ENCODE results near the gene SLC17A3.

DNA sequence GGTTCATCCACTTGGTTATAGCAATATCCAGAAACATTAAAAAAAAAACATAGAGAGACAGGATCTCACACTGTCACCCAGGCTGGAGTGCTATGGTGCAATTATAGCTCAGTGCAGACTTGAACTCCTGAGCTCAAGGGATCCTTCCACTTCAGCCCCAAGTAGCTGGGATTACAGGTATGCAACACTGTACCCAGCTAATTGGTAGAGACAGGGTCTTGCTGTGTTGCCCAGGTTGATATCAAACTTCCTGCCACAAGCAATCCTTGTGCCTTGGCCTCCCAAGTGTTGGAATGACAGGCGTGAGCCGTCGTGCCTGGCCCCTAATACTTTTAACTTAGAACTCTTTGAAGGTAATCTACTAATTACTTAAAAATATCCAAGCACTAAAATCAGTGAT, 41.4 kb downstream of the SLC17A3 start:
- TF ChIP-seq, protein P1, sequence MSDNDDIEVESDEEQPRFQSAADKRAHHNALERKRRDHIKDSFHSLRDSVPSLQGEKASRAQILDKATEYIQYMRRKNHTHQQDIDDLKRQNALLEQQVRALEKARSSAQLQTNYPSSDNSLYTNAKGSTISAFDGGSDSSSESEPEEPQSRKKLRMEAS (CRISPR knock-in tag; IDR thresholded peaks at IDR 0.05) = no peak
- TF ChIP-seq, protein P2, sequence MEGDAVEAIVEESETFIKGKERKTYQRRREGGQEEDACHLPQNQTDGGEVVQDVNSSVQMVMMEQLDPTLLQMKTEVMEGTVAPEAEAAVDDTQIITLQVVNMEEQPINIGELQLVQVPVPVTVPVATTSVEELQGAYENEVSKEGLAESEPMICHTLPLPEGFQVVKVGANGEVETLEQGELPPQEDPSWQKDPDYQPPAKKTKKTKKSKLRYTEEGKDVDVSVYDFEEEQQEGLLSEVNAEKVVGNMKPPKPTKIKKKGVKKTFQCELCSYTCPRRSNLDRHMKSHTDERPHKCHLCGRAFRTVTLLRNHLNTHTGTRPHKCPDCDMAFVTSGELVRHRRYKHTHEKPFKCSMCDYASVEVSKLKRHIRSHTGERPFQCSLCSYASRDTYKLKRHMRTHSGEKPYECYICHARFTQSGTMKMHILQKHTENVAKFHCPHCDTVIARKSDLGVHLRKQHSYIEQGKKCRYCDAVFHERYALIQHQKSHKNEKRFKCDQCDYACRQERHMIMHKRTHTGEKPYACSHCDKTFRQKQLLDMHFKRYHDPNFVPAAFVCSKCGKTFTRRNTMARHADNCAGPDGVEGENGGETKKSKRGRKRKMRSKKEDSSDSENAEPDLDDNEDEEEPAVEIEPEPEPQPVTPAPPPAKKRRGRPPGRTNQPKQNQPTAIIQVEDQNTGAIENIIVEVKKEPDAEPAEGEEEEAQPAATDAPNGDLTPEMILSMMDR (IDR thresholded peaks at IDR 0.05) = no peak
- TF ChIP-seq, protein P3, sequence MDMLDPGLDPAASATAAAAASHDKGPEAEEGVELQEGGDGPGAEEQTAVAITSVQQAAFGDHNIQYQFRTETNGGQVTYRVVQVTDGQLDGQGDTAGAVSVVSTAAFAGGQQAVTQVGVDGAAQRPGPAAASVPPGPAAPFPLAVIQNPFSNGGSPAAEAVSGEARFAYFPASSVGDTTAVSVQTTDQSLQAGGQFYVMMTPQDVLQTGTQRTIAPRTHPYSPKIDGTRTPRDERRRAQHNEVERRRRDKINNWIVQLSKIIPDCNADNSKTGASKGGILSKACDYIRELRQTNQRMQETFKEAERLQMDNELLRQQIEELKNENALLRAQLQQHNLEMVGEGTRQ (CRISPR knock-in tag; IDR thresholded peaks at IDR 0.05) = no peak
- TF ChIP-seq IRF2 (CRISPR knock-in tag; IDR thresholded peaks at IDR 0.05; ENCODE audit: borderline replicate concordance, low read depth) (no peak), TCF7 (CRISPR knock-in tag; IDR thresholded peaks at IDR 0.05; ENCODE audit: low read depth) (no peak), NFYB (CRISPR knock-in tag; conservative IDR thresholded peaks at IDR 0.05; ENCODE audit: low read depth) (no peak), GABPB1 (CRISPR knock-in tag; IDR thresholded peaks at IDR 0.05) (no peak), KAT7 (CRISPR knock-in tag; IDR thresholded peaks at IDR 0.05; ENCODE audit: borderline replicate concordance) (no peak), FOXJ3 (CRISPR knock-in tag; IDR thresholded peaks at IDR 0.05; ENCODE audit: borderline replicate concordance) (no peak)
- TF ChIP-seq, protein P4, sequence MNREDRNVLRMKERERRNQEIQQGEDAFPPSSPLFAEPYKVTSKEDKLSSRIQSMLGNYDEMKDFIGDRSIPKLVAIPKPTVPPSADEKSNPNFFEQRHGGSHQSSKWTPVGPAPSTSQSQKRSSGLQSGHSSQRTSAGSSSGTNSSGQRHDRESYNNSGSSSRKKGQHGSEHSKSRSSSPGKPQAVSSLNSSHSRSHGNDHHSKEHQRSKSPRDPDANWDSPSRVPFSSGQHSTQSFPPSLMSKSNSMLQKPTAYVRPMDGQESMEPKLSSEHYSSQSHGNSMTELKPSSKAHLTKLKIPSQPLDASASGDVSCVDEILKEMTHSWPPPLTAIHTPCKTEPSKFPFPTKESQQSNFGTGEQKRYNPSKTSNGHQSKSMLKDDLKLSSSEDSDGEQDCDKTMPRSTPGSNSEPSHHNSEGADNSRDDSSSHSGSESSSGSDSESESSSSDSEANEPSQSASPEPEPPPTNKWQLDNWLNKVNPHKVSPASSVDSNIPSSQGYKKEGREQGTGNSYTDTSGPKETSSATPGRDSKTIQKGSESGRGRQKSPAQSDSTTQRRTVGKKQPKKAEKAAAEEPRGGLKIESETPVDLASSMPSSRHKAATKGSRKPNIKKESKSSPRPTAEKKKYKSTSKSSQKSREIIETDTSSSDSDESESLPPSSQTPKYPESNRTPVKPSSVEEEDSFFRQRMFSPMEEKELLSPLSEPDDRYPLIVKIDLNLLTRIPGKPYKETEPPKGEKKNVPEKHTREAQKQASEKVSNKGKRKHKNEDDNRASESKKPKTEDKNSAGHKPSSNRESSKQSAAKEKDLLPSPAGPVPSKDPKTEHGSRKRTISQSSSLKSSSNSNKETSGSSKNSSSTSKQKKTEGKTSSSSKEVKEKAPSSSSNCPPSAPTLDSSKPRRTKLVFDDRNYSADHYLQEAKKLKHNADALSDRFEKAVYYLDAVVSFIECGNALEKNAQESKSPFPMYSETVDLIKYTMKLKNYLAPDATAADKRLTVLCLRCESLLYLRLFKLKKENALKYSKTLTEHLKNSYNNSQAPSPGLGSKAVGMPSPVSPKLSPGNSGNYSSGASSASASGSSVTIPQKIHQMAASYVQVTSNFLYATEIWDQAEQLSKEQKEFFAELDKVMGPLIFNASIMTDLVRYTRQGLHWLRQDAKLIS (CRISPR knock-in tag; IDR thresholded peaks at IDR 0.05; ENCODE audit: borderline replicate concordance) = no peak
- TF ChIP-seq, protein P5, sequence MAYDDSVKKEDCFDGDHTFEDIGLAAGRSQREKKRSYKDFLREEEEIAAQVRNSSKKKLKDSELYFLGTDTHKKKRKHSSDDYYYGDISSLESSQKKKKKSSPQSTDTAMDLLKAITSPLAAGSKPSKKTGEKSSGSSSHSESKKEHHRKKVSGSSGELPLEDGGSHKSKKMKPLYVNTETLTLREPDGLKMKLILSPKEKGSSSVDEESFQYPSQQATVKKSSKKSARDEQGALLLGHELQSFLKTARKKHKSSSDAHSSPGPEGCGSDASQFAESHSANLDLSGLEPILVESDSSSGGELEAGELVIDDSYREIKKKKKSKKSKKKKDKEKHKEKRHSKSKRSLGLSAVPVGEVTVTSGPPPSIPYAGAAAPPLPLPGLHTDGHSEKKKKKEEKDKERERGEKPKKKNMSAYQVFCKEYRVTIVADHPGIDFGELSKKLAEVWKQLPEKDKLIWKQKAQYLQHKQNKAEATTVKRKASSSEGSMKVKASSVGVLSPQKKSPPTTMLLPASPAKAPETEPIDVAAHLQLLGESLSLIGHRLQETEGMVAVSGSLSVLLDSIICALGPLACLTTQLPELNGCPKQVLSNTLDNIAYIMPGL (CRISPR knock-in tag; IDR thresholded peaks at IDR 0.05) = no peak
- TF ChIP-seq, protein P6, sequence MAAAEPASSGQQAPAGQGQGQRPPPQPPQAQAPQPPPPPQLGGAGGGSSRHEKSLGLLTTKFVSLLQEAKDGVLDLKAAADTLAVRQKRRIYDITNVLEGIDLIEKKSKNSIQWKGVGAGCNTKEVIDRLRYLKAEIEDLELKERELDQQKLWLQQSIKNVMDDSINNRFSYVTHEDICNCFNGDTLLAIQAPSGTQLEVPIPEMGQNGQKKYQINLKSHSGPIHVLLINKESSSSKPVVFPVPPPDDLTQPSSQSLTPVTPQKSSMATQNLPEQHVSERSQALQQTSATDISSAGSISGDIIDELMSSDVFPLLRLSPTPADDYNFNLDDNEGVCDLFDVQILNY (CRISPR knock-in tag; IDR thresholded peaks at IDR 0.05) = no peak
- TF ChIP-seq, protein P7, sequence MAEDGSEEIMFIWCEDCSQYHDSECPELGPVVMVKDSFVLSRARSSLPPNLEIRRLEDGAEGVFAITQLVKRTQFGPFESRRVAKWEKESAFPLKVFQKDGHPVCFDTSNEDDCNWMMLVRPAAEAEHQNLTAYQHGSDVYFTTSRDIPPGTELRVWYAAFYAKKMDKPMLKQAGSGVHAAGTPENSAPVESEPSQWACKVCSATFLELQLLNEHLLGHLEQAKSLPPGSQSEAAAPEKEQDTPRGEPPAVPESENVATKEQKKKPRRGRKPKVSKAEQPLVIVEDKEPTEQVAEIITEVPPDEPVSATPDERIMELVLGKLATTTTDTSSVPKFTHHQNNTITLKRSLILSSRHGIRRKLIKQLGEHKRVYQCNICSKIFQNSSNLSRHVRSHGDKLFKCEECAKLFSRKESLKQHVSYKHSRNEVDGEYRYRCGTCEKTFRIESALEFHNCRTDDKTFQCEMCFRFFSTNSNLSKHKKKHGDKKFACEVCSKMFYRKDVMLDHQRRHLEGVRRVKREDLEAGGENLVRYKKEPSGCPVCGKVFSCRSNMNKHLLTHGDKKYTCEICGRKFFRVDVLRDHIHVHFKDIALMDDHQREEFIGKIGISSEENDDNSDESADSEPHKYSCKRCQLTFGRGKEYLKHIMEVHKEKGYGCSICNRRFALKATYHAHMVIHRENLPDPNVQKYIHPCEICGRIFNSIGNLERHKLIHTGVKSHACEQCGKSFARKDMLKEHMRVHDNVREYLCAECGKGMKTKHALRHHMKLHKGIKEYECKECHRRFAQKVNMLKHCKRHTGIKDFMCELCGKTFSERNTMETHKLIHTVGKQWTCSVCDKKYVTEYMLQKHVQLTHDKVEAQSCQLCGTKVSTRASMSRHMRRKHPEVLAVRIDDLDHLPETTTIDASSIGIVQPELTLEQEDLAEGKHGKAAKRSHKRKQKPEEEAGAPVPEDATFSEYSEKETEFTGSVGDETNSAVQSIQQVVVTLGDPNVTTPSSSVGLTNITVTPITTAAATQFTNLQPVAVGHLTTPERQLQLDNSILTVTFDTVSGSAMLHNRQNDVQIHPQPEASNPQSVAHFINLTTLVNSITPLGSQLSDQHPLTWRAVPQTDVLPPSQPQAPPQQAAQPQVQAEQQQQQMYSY (CRISPR knock-in tag; IDR thresholded peaks at IDR 0.05) = no peak
